ENCODE data around the gene RNASET2. TPM values are rescaled to one million over a fixed set of nuclear protein-coding genes. Genes with fewer than 3 reads are reported as not detected.
"Not testable (repeated sequence)": the region's sequence is repeated elsewhere in the genome, so short reads cannot be mapped to it uniquely, and the experiment has no call there.

The RNASET2 gene
- polyA plus RNA-seq, 1 donor, result 14.3 TPM

DNA sequence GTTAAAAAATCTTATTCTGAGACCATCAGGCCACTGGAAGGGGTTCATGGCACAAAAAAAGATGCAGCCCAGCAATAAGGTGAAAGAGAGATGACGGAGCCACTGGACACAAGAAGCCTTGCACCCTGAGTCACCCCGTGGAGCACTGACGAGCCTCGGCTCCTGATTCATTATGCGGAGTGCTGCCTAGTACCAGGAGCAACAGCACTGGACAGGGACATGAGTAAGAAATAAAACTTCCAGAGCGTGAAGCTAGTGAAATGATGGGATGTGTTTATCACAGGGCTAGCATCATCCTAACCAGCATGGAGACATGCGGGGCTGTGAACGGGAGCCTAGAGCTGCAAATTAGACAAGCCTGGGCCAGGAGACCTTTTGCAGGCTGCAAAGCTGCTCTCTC lies 53.3 kb downstream of the RNASET2 start:
- no peak for DNase-seq (ENCODE audit: low read depth)

DNA sequence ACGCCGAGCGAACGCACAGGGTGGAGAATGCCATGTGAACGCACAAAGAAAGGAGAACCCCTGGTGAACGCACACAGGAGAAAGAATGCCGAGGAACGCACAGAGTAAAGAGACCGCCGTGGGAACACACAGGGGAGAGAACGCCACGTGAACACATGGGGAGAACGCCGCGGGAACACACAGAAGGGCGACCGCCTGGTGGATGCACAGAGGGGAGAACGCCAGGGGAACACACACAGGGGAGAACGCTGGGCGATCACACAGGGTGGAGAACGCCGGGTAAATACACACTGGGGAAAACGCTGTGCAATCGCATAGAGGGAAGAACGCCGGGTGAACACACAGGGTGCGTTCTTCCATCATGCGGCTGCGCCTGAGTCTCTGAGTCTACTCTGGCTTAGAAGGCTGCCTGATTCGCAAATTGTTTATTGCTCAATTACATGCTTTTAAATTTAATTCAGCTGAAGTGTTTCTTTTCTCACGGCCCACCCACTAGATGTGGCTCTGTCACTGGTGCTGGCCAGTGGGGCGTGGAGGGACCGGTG lies 54.1 kb downstream of the RNASET2 start:
- DNase-seq (ENCODE audit: low read depth), result no peak

DNA sequence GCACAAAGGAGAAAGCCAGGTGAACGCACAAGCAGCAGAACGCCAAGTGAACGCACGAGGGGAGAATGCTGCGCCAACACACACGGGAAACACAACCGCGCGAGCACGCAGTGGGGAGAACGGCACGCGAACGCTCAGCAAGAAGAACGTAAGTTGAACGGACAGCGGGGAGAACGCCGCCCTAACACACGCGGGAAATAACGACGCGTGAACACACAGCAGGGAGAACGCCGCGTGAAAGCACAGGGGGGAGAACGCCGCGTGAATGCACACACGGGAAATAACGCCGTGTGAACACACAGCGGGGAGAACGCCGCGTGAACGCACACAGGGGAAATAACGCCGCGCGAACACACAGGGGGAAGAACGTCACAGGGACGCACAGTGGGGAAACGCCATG lies 54.7 kb downstream of the RNASET2 start:
- no peak for DNase-seq (ENCODE audit: low read depth)

DNA sequence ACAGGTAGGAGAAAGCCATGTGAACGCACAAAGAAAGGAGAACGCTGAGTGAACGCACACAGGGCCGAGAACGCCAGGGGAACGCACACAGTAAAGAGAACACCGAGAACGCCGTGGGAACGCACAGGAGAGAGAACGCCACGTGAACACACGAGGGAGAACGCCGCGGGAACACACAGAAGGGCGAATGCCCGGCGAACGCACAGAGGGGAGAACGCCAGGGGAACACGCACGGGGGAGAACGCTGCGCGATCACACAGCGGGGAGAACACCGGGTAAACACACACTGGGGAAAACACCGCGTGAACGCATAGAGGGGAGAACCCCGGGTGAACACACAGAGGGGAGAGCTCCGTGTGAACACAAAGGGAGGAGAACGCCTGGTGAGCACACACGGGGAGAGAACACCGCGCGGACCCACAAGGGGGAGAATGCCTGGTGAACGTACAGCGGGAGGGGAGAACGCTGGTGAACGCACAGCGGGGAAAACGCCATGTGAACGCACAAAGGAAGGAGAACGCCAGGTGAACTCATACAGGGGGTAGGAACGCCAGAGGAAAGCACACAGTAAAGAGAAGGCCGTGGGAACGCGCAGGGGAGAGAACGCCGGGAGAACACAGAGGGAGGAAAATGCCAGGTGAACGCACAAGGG lies 55.3 kb downstream of the RNASET2 start:
- DNase-seq (ENCODE audit: low read depth), result no peak

DNA sequence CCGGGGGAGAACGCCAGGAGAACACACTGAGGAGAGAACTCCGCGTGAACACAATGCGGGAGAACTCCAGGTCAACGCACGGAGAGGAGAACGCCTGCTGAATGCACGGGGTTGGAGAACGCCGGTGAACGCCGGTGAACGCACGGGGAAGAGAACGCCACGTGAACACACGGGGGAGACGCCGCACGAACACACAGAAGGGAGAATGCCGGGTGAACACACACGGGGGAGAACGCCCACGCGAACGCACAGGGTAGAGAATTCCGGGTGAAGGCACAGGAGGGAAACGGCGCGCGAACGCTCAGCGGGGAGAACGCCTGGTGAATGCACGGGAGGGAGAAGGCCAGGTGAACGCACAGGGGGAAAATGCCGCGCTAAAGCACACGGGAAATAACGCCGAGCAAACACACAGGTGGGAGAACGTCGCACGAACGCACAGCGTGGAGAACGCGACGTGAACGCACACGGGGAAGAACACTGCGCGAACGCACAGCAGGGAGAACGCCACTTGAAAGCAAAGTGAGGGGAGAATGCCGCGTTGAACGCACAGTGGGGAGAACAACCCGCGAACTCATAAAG lies 56.1 kb downstream of the RNASET2 start:
- no peak for DNase-seq (ENCODE audit: low read depth)

DNA sequence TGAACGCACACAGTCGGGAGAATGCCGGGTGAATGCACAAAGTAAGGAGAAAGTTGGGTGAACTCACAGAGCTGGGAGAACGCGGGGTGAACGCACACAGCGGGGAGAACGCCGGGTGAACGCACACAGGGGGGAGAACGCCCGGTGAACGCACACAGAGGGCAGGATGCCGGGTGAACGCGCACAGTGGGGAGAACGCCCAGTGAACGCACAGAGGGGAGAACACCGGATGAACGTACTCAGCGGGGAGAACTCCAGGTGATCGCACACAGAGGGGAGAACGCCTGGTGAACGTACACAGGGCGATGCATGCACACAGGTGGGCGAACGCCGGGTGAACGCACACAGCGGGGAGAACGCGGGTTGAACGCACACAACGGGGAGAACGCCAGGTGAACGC lies 57.4 kb downstream of the RNASET2 start:
- DNase-seq (ENCODE audit: low read depth), result no peak

DNA sequence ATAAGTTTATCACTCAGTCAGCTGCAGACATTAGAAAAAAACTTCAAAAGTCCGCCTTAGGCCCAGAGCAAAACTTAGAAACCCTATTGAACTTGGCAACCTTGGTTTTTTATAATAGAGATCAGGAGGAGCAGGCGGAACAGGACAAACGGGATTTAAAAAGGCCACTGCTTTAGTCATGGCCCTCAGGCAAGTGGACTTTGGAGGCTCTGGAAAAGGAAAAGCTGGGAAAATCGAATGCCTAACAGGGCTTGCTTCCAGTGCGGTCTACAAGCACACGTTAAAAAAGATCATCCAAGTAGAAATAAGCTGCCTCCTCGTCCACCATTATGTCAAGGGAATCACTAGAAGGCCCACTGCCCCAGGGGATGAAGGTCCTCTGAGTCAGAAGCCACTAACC lies 61.7 kb downstream of the RNASET2 start:
- DNase-seq (ENCODE audit: low read depth), result not testable (repeated sequence)

DNA sequence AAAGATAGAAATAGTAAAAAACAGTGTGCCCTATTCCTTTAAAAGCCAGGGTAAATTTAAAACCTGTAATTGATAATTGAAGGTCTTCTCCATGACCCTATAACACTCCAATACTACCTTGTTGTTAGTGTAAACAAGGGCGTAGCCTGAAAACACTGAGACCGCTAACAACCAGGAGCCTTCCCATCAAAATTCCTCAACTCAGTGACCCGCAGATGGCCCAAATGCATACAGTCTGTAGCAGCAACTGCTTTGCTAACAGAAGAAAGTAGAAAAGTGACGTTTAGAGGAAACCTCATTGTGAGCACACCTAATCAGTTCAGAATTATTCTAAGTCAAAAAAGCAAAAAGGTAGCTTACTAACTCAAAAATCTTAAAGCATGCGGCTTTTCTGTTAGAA lies 63.9 kb downstream of the RNASET2 start:
- not testable (repeated sequence) for DNase-seq (ENCODE audit: low read depth)

DNA sequence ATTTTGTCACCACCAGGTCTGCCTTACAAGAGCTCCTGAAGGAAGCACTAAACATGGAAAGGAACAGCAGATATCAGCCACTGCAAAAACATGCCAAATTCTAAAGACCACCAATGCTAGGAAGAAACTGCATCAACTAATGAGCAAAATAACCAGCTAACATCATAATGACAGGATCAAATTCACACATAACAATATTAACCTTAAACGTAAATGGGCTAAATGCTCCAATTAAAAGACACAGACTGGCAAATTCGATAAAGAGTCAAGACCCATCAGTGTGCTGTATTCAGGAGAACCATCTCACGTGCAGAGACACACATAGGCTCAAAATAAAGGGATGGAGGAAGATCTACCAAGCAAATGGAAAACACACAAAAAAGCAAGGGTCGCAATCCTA lies 69.6 kb downstream of the RNASET2 start:
- DNase-seq (ENCODE audit: low read depth), result not testable (repeated sequence)

DNA sequence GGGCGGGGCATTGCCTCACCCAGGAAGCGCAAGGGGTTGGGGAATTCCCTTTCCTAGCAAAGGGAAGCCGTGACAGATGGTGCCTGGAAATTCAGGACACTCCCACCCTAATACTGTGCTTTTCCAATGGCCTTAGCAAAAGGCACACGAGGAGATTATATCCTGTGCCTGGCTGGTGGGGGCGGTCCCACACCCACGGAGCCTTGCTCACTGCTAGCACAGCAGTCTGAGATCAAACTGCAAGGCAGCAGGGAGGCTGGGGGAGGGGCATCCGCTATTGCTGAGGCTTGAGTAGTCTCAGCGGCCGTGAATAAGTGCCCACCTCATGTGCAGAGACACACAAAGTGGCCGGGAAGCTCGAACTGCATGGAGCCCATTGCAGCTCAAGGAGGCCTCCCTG lies 71.4 kb downstream of the RNASET2 start:
- not testable (repeated sequence) for DNase-seq (ENCODE audit: low read depth)

DNA sequence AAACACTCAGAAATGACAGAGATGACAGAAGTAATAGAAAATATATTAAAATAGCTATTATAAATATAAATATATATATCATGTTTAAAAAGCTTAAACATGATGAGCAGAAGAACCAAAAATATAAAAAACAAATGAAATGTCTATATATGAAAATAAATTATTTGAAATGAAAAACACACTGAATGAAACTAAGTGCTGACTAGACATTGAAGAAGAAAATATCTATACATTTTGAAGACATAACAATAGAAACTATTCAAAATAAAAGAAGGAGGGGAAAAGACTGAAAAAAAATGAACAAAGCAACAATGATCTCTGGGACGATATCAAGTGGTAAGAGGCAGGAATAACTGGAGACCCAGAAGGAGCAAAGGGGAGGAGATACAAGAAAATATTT lies 76.8 kb downstream of the RNASET2 start:
- no peak for DNase-seq (ENCODE audit: low read depth)

Other genes with a start within 250 kb of the RNASET2 start
- 16.1 TPM for gene CEP43, start 42.8 kb upstream of the RNASET2 start, polyA plus RNA-seq (ENCODE audit: insufficient read length)
- gene CCR6, start 166.5 kb upstream of the RNASET2 start, polyA plus RNA-seq (ENCODE audit: insufficient read length), result not detected
- not detected for gene GPR31, start 201.4 kb upstream of the RNASET2 start, polyA plus RNA-seq (ENCODE audit: insufficient read length)

All from forelimb muscle (tissue), 1 donor.